ENCODE measurements around the gene SLC5A10.

Gene SLC5A10

DNA sequence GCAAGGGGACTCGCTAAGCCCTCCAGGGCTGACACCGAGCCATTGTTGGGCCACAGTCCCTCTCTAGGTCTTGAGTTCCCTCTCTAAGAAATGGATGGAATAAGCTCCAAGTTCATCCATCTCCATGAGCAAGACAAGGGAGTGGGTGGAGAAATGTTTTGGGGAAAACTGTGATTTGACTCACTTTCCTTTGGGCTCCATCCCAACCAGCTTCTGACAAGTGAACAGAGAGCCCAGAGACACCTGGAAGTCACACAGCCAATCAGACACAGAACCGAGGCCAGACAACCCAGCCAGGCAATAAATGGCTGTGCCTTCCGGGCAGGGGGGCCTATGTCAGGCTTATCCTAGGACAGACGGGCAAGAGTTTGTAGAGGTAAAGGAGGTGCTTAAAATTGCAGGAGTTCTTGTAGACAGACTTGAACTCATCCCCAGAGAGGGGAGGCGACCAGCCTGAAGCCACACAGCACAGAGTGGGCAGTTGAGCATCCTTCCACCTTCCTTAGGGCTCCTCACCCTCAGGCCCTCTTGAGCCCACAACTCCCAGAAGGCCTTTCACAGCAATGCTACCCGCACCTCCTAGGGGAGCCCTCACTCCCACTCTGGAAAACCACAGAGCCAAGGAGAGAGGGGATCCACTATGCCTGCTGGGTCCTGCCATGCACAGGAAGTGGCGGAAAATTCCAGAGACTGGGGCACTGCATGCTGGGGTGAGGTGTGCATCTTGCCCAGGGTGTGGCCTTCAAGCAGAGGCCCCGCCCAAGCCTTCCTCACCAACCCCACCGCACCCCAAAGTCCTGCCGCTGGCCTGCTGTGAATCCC, 62.1 kb downstream of the SLC5A10 start:
- ChIA-PET POLR2A (no interaction called here), CTCF (no interaction called here)
- DNase-seq (ENCODE audit: extremely low spot score), result no peak
- TF ChIP-seq, protein P1, sequence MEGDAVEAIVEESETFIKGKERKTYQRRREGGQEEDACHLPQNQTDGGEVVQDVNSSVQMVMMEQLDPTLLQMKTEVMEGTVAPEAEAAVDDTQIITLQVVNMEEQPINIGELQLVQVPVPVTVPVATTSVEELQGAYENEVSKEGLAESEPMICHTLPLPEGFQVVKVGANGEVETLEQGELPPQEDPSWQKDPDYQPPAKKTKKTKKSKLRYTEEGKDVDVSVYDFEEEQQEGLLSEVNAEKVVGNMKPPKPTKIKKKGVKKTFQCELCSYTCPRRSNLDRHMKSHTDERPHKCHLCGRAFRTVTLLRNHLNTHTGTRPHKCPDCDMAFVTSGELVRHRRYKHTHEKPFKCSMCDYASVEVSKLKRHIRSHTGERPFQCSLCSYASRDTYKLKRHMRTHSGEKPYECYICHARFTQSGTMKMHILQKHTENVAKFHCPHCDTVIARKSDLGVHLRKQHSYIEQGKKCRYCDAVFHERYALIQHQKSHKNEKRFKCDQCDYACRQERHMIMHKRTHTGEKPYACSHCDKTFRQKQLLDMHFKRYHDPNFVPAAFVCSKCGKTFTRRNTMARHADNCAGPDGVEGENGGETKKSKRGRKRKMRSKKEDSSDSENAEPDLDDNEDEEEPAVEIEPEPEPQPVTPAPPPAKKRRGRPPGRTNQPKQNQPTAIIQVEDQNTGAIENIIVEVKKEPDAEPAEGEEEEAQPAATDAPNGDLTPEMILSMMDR (IDR thresholded peaks at IDR 0.05; ENCODE audit: control extremely low read depth, extremely low read depth, low read depth, missing control alignments), result no peak

DNA sequence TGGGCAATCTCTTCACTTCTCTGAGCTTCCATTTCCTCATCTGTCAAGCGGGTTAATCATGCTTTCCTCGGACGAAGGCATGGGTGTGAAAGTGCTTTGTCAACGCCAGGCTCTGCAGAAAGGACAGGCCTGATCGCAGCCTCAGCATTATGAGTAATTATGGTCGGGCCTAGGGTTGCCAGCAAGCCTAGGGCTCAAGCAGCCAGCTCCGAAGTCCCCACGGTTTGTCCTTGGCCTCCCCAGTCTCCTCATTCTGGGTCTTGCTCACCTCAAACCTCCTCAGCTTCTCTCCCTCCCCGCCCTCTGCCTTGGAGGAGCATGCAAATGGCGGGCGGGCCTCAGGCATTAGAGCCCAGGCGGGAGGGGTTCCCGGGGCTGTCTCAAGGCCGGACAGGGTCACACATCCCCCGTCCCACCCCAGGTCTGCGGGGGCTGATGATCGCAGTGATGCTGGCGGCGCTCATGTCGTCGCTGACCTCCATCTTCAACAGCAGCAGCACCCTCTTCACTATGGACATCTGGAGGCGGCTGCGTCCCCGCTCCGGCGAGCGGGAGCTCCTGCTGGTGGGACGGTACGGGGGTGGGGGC, 62.8 kb downstream of the SLC5A10 start:
- DNase-seq (ENCODE audit: extremely low spot score), result no peak
- TF ChIP-seq, protein P1 (IDR thresholded peaks at IDR 0.05; ENCODE audit: control extremely low read depth, extremely low read depth, low read depth, missing control alignments), result no peak
- CTCF ChIA-PET, result interaction anchor here (1.1 kb wide), 1 partner anchor 389 kb away, joined by 3 read pairs; no protein-coding TSS in a partner anchor
- POLR2A ChIA-PET, result no interaction called here

DNA sequence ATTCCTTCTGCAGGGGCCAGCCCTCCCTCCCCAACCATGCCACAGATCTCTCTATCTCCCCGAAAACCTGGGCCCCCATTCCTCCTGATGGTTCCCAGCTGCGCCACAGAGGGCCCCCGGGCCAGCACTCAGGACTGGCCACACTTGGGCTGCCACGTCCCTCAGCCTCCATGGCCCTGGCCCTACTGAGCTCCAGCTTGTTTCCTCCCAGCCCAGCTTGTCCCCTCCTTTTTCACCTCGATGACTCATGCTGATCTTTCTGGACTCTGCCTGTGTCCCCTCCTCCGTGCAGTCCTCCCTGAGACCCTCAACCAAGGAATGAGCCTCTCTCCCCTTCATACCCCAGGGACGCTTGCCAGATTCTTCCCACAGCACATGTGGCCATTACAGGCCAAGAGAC, 63.5 kb downstream of the SLC5A10 start:
- POLR2A ChIA-PET, result no interaction called here
- TF ChIP-seq, protein P1 (IDR thresholded peaks at IDR 0.05; ENCODE audit: control extremely low read depth, extremely low read depth, low read depth, missing control alignments), result no peak
- CTCF ChIA-PET, result interaction anchor here (1.1 kb wide), 1 partner anchor 390 kb away, joined by 3 read pairs; no protein-coding TSS in a partner anchor
- no peak for DNase-seq (ENCODE audit: extremely low spot score)

DNA sequence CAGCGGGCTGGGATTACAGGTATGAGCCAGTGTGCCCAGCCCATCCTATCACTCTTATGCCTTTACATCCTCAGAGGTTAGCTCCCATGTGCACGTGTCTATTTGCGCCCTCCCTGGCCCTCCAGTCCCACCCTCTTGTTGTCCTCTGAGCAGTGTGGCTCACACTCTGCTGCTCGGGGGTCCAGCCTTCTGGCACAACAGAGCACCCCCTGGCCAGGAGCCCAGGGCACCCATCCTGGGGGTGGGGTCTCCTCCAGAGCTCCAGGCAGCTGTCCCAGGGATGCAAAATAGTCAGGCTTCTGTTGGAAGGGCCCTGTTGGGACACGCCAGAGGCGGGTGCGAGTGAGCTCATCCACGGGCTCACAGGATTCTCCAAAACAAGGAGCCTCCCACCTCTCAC, 64.3 kb downstream of the SLC5A10 start:
- CTCF ChIA-PET, result interaction anchor here (1.0 kb wide), 1 partner anchor 55 kb away, joined by 4 read pairs; no protein-coding TSS in a partner anchor
- no peak for DNase-seq (ENCODE audit: extremely low spot score)
- TF ChIP-seq, protein P1 (IDR thresholded peaks at IDR 0.05; ENCODE audit: control extremely low read depth, extremely low read depth, low read depth, missing control alignments), result no peak
- POLR2A ChIA-PET, result interaction anchor here (0.6 kb wide), 1 partner anchor 817 kb away, joined by 4 read pairs; no protein-coding TSS in a partner anchor

DNA sequence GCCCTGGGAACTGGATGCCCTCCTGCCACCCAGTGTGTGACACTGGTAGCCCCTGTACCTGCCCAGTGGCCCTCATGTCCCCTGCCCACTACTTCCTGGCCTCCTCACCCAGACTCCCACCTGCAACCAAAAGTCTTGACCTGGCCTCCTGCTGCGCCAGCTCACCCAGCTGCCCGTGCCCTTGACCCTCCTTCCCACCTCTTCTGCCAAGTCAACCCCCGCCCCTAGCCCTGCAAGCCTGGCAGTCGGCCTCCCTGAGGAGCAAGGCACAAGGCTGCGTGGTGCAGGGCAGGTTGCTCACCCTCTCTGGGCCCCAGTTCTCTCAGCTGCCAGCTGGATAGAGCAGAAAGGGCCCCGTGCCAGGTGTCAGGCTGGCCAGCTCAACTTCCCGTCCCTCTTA, 64.9 kb downstream of the SLC5A10 start:
- TF ChIP-seq, protein P1 (IDR thresholded peaks at IDR 0.05; ENCODE audit: control extremely low read depth, extremely low read depth, low read depth, missing control alignments), result no peak
- POLR2A ChIA-PET, result interaction anchor here (0.6 kb wide), 1 partner anchor 817 kb away, joined by 4 read pairs; no protein-coding TSS in a partner anchor

GRCh38 chr17:19017401-19017800, 65.4 kb downstream of the SLC5A10 start:
- POLR2A ChIA-PET, result no interaction called here
- DNase-seq (ENCODE audit: extremely low spot score), result no peak
- TF ChIP-seq, protein P1 (IDR thresholded peaks at IDR 0.05; ENCODE audit: control extremely low read depth, extremely low read depth, low read depth, missing control alignments), result no peak
- CTCF ChIA-PET, result interaction anchor here (1.0 kb wide), 1 partner anchor 56 kb away, joined by 4 read pairs; no protein-coding TSS in a partner anchor

More for the DNA sequence above, 64.9 kb downstream of the SLC5A10 start:
- CTCF ChIA-PET, result interaction anchor here (1.0 kb wide), 1 partner anchor 56 kb away, joined by 4 read pairs; no protein-coding TSS in a partner anchor
- no peak for DNase-seq (ENCODE audit: extremely low spot score)

All from GM10248 (cell line).